Skeletal muscle tissue (tissue), 4 donors: Measurements from ENCODE around the gene TXNL4A. TPM values are rescaled to one million over a fixed set of nuclear protein-coding genes. Genes with fewer than 3 reads are reported as not detected.
A peak's percentile ranks its signal among the peaks of the same experiment; 100 is the strongest.

Experiments used
- H3K27ac ChIP-seq: one replicate; pipeline ENCODE4 v1.7.0; 2013; ENCODE audit warnings: mild to moderate bottlenecking, low read depth, low read length, inconsistent platforms
- H3K27me3 ChIP-seq, 3 donors: one replicate each; pipeline ENCODE4 v1.7.0; 2013; ENCODE audit warnings: low read length in 3 of 3; ENCODE audit not compliant: control insufficient read depth in 3 of 3, insufficient read depth in 3 of 3
- H3K36me3 ChIP-seq, 3 donors: one replicate each; pipeline ENCODE4 v1.7.0; 2013; ENCODE audit warnings: low read length in 3 of 3; ENCODE audit not compliant: control insufficient read depth in 3 of 3, insufficient read depth in 3 of 3
- H3K4me1 ChIP-seq, 3 donors: one replicate each; pipeline ENCODE4 v1.7.0; 2013; ENCODE audit warnings: low read length in 3 of 3, mild to moderate bottlenecking in 3 of 3; ENCODE audit not compliant: control insufficient read depth in 3 of 3, insufficient read depth in 3 of 3
- H3K4me3 ChIP-seq, 3 donors: one replicate each; pipeline ENCODE4 v1.7.0; 2013; ENCODE audit warnings: low read length in 3 of 3
- H3K9ac ChIP-seq, 3 donors: one replicate each; pipeline ENCODE4 v1.7.0; 2013; ENCODE audit warnings: low read length in 3 of 3, mild to moderate bottlenecking in 3 of 3, moderate library complexity in 2 of 3, low read depth in 1 of 3
- H3K9me3 ChIP-seq, 3 donors: one replicate each; pipeline ENCODE4 v1.7.0; 2013; ENCODE audit warnings: low read length in 3 of 3; ENCODE audit not compliant: control insufficient read depth in 3 of 3
- total RNA-seq: library from RNA; depleted of rRNA; stranded (reverse); fragments of >200 nt; gene quantifications from one replicate; pipeline ENCODE4 v1.2.3, GENCODE V29; 2014
- donor health status: Osteomylitis.

The TXNL4A gene
- total RNA-seq, 1 donor from 2014 or later, result 30.8 TPM

- Histone ChIP-seq H3K9me3 (peaks cover 5 to 8% (median 6%) of the 10 kb centered on the region in 3 donors), H3K4me1 (peaks cover 0 to 6% (median 4%) of the 10 kb centered on the region in 3 donors), H3K36me3 (peaks cover 21 to 27% (median 25%) of the 10 kb centered on the region in 3 donors), H3K4me3 (no peak overlapping the region), H3K27ac (no peak overlapping the region), H3K9ac (no peak overlapping the region), H3K27me3 (no peaks in the 10 kb centered on the region)
These were observed 56.9 kb downstream of the TXNL4A start for GRCh38 chr18:79931475-79931874.

- H3K27ac ChIP-seq, result no peak overlapping the region
These were observed 58.2 kb downstream of the TXNL4A start for GRCh38 chr18:79930020-79930642.

GRCh38 chr18:79928563-79928960 is 59.8 kb downstream of the TXNL4A start:
- H3K36me3 ChIP-seq, result peaks cover 10 to 15% (median 15%) of the 10 kb centered on the region in 3 donors
- H3K4me1 ChIP-seq, result peaks cover 9 to 26% (median 15%) of the 10 kb centered on the region in 3 donors
- no peak overlapping the region for H3K9ac ChIP-seq
- H3K4me3 ChIP-seq, result no peak overlapping the region
- H3K27me3 ChIP-seq, result no peaks in the 10 kb centered on the region
- peaks cover 5 to 6% (median 6%) of the 10 kb centered on the region in 3 donors for H3K9me3 ChIP-seq
- no peak overlapping the region for H3K27ac ChIP-seq

More at GRCh38 chr18:79930020-79930642, 58.2 kb downstream of the TXNL4A start:
- Histone ChIP-seq H3K27me3 (no peaks in the 10 kb centered on the region), H3K9ac (no peak overlapping the region), H3K36me3 (peaks cover 14 to 19% (median 16%) of the 10 kb centered on the region in 3 donors), H3K4me3 (no peak overlapping the region), H3K9me3 (peaks cover 5 to 6% (median 6%) of the 10 kb centered on the region in 3 donors), H3K4me1 (peaks cover 6 to 17% (median 11%) of the 10 kb centered on the region in 3 donors)

DNA sequence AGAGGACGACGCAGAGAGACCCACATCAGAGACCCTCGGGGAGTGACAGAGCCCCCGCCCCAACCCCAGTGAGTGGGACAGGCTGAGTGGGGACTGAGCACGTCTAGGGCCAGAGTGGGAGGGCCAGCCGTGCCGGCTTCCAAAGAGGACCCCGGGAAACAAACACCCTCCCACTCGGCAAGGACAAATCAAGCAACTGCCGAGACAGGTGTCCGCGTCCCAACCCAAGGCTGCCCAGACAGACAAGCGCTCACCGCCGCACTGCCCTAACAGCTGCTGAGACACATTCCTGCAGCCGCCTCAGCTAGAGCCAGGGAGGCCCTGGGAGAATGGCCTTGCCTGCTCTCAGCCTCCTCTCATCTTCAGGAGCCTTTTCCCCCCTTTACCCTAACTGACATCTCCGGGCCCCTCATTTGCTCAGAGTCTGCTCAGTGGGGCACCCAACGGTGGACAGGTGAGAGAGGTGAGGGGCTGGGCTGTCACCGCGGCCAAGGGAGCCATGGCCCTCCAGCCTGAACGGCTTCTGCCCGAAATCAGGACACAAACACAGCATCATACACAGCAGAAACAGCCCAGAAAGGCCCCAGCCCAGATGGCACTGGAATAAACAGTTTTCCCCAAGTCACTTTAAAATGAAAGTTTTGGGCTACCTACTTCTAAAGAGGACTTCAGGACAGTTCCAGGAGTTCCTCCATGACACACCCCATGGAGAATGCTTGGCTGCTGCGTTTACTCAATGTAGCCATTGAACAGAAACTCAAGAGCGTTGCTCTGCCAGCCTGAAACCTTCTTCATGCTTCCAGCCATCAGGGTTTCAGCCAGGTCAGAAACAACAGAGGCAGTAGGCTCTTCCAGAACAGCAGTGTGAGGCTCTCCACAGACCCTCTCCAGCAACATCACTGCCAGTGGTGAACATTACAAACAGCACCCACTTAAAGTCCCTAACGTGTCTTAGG is 60.5 kb downstream of the TXNL4A start:
- Histone ChIP-seq H3K36me3 (peaks cover 10 to 15% (median 13%) of the 10 kb centered on the region in 3 donors), H3K27me3 (no peaks in the 10 kb centered on the region), H3K27ac (no peak overlapping the region), H3K9ac (peak overlapping the region in 1 of 3 donors; percentile 40), H3K4me3 (no peak overlapping the region), H3K9me3 (peaks cover 2 to 6% (median 4%) of the 10 kb centered on the region in 3 donors), H3K4me1 (peaks cover 9 to 26% (median 15%) of the 10 kb centered on the region in 3 donors)

DNA sequence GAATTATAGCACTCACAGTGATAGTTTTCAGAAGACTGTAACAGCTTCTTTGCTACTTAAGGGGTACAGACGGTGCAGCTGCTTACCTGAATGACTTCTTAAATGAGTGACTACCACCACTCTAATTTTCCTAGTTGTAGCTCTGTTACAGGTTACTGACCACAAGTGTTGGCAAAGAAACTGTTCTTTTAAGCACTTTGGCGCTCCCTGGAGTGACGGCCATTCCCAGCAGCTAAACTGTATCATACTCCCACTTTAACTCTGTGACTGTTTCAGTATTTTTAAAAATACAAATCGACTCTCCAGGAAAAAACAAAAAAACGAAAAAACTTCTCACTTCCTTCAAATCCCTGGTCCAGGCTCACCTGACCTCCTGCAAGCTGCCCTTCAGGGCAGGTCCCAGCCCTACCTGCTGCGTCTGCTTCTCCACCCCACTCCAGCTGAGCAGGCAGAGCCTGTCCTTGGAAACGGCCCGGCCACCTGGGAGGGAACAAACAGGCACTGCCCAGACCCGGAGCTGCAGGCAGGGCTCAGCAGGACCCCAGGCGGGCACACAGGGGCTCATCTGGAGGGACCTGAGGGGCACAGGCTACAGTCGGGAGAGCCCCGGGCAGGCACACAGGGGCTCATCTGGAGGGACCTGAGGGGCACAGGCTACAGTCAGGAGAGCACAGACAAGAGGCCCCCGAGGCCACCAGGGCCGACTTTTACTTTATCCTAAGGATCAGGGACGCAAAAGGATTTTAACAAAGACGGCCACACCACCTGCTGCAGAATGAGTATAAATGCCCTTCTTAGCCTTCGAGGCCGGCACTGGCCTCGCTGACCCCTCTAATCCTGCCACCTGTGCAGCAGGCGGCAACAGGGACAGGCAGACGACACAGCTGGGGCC is 61.4 kb downstream of the TXNL4A start:
- Histone ChIP-seq H3K4me1 (peaks cover 9 to 26% (median 15%) of the 10 kb centered on the region in 3 donors), H3K27ac (no peak overlapping the region), H3K27me3 (no peaks in the 10 kb centered on the region), H3K36me3 (peaks cover 10 to 15% (median 12%) of the 10 kb centered on the region in 3 donors), H3K9me3 (peaks cover 0 to 6% (median 2%) of the 10 kb centered on the region in 3 donors), H3K9ac (peak overlapping the region in 1 of 3 donors; percentile 40), H3K4me3 (no peak overlapping the region)

GRCh38 chr18:79926306-79926705 is 62.1 kb downstream of the TXNL4A start:
- peaks cover 10 to 15% (median 12%) of the 10 kb centered on the region in 3 donors for H3K36me3 ChIP-seq
- no peak overlapping the region for H3K27ac ChIP-seq
- peaks cover 0 to 6% (median 2%) of the 10 kb centered on the region in 3 donors for H3K9me3 ChIP-seq
- no peak overlapping the region for H3K9ac ChIP-seq
- peaks cover 9 to 26% (median 15%) of the 10 kb centered on the region in 3 donors for H3K4me1 ChIP-seq
- no peaks in the 10 kb centered on the region for H3K27me3 ChIP-seq
- H3K4me3 ChIP-seq, result no peak overlapping the region

DNA sequence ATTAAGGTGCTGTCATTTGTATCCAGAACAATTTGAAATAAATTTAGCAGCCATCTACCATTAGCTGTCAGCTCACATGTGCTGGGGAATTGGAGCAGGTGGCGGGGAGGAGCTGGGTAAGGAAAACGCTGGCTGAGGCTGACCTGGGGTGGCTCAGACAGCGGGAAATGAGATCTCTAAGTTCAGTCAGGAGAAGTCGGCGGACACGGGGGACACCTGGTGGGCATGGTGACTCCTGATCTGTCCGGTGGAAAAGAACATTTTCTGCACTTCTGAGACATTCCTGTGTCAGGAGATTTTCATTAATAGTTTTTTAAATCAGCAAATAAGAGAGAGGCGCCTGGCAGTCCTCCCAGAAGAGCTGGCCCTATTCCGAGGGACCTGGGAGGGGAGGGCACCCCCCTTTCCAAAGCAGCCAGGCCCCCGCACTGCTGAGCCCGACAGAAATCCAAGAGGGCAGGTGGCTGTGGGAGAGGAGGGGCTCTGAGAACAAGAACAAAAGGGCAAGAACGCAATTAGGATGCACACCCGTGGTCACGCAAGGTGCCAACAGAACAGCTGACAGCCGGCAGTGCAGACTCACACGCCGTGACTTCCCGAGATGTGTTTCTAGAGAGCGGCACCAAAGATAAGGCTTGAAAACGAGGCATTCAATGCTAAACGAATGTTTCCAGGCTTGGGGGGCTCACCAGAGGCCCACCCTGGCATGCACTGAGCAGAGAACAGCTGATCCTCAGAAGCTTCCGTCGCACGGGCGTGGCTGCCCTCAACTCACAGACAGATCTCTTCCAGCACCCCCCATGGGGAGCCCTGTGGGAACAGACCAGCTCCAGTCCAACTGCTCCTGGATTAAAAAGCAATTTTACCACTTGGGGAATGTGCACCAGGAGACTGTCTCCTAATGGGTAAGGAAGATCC is 63.3 kb downstream of the TXNL4A start:
- Histone ChIP-seq H3K9ac (peak overlapping the region; percentile 39 to 81 (median 47)), H3K36me3 (peaks cover 10 to 15% (median 12%) of the 10 kb centered on the region in 3 donors), H3K9me3 (peaks cover 0 to 6% (median 2%) of the 10 kb centered on the region in 3 donors), H3K27me3 (no peaks in the 10 kb centered on the region), H3K4me1 (peaks cover 9 to 26% (median 15%) of the 10 kb centered on the region in 3 donors), H3K4me3 (peak overlapping the region; percentile 6 to 64 (median 52)), H3K27ac (peak overlapping the region; percentile 76)

DNA sequence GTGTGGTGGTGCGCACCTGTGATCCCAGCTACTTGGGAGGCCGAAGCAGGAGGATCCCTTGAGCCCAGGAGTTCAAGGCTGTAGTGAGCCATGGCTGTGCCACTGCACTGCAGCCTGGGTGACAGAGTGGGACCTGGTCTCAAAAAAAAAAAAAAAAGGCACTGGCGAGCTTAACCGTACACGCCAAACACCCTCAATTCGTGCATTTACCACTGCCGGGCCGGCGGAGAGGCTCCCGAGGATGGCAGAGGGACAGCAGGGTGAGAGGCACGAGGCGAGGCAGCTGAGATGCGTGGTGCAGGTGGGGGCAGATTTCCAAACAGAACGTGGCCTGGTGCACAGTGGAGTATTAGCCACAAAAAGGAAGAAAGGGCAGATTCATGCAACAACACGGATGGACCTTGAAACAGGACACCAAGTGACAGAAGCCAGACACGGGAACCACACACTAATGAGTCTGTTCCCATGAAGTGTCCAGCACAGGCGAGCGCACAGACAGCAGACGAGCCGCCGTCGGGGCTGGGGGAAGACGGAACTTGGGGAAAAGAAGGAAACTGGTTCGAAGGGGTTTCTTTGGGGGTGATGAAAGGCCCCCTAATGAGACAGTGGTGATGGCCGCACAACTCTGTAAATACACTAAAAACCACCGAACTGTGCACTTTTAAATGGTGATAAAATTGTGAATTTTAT is 64.3 kb downstream of the TXNL4A start:
- H3K9me3 ChIP-seq, result no peaks in the 10 kb centered on the region
- H3K9ac ChIP-seq, result peak overlapping the region in 1 of 3 donors; percentile 33
- H3K4me3 ChIP-seq, result no peak overlapping the region
- peaks cover 3 to 12% (median 11%) of the 10 kb centered on the region in 3 donors for H3K36me3 ChIP-seq
- peaks cover 9 to 26% (median 15%) of the 10 kb centered on the region in 3 donors for H3K4me1 ChIP-seq
- H3K27me3 ChIP-seq, result no peaks in the 10 kb centered on the region
- H3K27ac ChIP-seq, result peak overlapping the region; percentile 76
